HG02943 (cell line): ENCODE measurements around the gene LSM2.

Experiments used
- ATAC-seq: cut with Tn5 transposase; IDR thresholded peaks from one replicate; pipeline ENCODE4 v1.9.1; 2021; ENCODE audit warnings: mild to moderate bottlenecking, low read depth, moderate library complexity; ENCODE audit not compliant: unreplicated experiment

The LSM2 gene

GRCh38 chr6:31778193-31778592, 28.6 kb downstream of the LSM2 start:
- ATAC-seq, result no peak

DNA sequence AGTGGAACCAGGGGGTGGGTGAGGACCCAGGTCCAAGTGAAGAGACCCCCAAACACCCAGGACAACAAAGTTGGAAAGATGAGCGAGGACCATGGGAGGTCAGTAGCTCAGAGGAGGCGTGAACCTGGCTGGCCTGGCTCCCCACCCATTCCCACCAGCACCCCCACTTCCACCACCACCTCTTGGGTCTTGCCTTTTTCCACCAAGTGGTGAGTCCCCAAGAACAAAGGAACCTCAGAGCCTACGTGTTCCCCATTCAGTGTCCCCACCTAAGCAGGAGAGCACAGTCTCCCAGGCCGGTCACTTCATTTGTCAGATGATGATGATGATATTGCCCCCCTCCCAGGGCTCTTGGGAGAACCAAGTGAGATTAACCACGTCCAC, 29.1 kb downstream of the LSM2 start:
- ATAC-seq, result no peak

- ATAC-seq, result no peak
Measured at GRCh38 chr6:31776989-31777666, 29.6 kb downstream of the LSM2 start, which contains the start of gene VWA7. Gene VWA7 (minus strand): TSS chr6:31777328. CDS start chr6:31776779, 549 bp downstream.

DNA sequence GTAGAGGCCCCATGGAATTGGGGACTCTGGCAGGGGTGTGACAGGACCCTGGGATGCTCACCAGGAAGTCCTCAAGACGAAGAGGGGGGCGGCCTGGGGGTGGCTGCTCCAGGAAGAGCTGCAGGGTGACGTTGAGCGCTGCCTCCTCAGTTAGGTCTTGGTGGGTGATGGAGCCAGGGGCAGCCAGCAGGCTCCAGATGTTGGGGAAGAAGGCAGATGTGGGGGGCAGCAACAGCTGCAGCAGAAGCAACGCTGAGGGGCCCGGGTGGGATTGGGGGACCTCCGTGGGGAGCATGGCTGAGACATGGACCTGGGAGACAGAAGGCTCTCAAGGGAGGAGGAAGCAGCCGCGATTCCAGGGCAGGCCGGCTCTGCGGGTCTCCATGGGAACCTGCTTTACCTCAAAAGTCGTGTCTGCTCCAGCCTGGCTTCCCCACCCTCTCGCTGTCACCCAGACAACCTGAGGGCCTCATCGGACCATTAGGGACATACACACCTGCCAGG, 30.2 kb downstream of the LSM2 start:
- no peak for ATAC-seq

- ATAC-seq, result no peak
Measured at GRCh38 chr6:31775633-31776484, 30.9 kb downstream of the LSM2 start.

- ATAC-seq, result no peak
Measured at GRCh38 chr6:31775184-31775583, 31.6 kb downstream of the LSM2 start.

- ATAC-seq, result no peak
Measured at GRCh38 chr6:31771992-31772358, 34.8 kb downstream of the LSM2 start.

- ATAC-seq, result no peak
Measured at GRCh38 chr6:31770860-31771259, 35.9 kb downstream of the LSM2 start.

GRCh38 chr6:31769684-31770371, 36.9 kb downstream of the LSM2 start:
- ATAC-seq, result no peak

- no peak for ATAC-seq
Measured at GRCh38 chr6:31768363-31769257, 38.2 kb downstream of the LSM2 start.

DNA sequence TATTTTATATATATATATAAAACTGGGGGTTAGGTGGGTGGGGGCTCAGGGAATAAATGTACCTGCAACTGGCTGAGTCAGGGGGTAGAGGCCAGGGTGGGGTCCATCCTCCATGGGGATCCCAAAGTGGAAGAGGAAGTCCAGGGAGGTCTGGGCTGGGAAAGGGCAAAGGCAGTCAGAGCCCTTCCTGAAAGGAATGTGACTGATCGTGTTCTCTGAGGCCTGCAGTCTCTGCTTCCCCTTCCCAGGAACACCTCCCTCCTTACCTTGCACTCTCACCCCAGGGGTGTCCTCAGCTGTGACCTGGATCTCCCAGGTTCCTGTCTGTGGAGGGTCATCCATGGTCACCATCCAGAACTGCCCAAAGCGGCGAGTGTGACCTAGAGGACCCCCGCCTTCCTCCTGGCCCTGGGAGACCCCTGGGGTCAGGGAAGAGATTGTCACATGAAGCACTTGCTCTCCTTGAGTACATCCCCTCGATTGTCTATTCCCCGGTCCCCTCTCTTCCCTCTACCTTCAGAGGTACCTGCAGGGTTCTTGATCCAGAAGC, 39.6 kb downstream of the LSM2 start:
- no peak for ATAC-seq

DNA sequence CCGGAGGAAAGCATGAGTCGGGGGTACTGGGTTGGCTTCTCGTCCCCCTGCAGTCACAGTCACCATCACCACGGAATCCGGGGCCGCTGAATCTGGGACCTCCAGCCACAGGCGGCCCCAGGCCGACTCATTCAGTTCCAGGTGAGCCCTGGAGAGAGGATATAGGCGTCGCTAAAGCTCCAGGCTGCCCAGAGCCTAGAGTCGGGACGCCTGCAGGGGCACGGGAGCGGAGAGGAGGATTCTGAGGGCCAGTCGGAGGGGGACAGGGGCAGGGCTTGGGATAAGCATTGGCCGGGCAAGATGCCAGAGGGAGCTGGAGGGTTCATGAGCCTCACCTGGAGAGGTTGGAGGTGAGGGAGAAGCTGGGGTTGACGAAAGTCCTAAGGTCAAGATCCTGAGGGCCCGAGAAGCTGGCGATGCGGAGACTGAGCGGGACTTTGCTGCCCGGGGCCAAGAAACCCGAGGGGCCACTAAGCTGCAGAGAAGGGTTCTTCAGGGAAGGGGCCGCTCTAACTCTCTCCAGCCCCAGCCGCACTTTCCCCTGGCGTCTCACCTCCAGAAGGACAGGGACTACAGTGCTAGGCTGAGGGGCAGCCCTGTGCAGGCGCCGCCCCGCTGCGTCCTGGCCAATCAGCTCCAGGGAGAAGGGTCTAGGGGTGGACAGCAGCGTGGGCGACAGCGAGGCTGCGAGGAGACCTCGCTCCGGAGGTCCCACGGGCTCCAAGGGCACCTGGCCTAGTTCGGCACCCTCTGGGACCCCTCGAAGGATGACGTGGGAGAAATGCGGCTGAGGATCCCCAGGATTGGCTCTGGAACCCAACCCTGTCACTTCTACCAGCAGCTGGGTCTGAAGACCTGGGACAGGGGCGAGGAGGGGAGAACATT, 40.6 kb downstream of the LSM2 start:
- ATAC-seq, result no peak

DNA sequence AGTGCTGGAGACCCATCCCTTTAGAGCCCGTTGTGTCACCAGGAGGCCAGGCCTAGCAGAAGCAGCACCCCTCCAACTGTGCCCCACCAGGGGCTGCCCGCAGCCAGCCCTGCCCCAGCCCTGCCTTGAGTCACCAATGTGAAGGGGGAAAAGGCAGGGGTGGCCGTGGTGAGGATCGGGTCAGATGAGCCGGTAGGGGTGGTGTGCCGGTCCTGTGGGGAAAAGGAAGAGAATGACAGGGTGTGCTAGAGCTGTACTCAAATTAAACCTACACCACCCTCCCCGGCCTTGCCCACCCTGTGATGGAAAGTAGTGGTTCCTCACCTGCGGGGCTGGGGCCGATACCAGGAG, 41.2 kb downstream of the LSM2 start:
- no peak for ATAC-seq

DNA sequence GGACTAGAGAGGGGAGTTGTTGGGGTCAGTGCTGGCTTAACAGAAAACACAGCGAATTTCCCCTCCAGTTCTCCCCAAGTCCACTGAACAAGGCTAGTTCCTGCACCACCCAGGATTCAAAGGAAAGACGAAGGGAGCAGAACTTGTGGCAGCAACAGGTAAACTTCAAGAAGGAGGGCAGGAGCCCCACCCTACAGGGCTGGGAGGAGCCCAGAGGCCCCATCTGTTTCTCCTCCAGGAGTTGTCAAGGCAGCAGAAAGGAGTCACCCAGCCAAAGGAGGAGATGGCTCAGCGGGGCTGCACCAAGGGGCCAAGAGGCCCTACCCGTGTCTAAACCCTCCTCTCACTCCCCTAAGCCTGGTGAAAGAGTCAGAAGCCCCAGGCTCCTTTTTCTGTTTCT, 42.6 kb downstream of the LSM2 start:
- no peak for ATAC-seq

- ATAC-seq, result no peak
Measured at GRCh38 chr6:31763619-31763940, 43.2 kb downstream of the LSM2 start.

GRCh38 chr6:31762878-31763618, 43.7 kb downstream of the LSM2 start:
- no peak for ATAC-seq

GRCh38 chr6:31762356-31762755, 44.4 kb downstream of the LSM2 start, which contains the start of gene SAPCD1:
Gene SAPCD1 (plus strand): TSS chr6:31762656. CDS start chr6:31763055, 399 bp downstream.
- no peak for ATAC-seq

GRCh38 chr6:31761343-31761742, 45.4 kb downstream of the LSM2 start:
- ATAC-seq, result no peak
